Activated CD4-positive, alpha-beta T cell treated with anti-CD3 and anti-CD28 coated beads, Interleukin-2, amount 50 U/mL, for 48 hours (primary cell): ENCODE data around the gene SOST.
A peak's percentile ranks its signal among the peaks of the same experiment; 100 is the strongest.
"Not testable (repeated sequence)": the region's sequence is repeated elsewhere in the genome, so short reads cannot be mapped to it uniquely, and the experiment has no call there.

Source experiments
- DNase-seq, 2 experiments: peaks; one replicate each; pipeline ENCODE4 v3.0.0-alpha.2; 2020

The SOST gene

GRCh38 chr17:43758497-43759174, at the start of gene SOST:
Gene SOST, minus strand, starts transcription at chr17:43758791. Its CDS starts 50 bp downstream, at chr17:43758741.
- DNase-seq, result no peak

GRCh38 chr17:43808076-43808475, 49.5 kb upstream of the SOST start:
- no peak for DNase-seq

DNA sequence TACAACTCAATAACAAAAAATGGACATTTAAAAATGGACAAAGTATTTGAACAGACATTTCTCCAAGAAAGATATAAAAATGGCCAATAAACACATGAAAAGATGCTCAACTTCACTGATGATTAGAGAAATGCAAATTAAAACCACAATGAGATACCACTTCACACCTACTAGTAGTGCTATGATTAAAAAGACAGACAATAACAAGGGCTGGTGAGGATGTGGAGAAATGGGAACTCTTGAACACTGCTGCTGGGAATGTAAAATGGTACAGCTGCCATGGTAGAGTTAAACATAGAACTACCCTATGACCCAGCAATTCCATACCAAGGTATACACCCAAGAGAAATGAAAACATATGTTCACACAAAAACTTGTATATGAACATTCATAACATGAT, 46.5 kb upstream of the SOST start:
- no peak for DNase-seq

DNA sequence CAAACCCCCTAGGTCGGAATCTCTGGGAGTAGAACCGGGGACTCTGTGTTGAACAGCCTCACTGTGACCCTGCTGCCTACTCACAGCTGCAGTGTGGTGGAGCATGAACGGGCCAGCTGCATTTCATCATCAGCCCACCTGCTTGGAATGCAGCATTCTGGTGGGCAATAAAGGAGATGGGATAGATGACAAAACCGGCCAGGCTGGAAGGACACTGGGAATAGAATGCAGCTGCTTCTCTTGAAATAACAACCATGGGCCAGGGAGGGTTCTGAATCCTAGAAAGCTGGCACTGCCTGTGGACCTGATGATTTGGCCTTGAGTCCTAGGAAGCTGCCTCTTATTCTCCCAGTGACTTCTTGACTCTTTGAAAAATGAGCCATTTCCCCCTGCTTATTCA, 45.2 kb upstream of the SOST start:
- DNase-seq, result no peak

DNA sequence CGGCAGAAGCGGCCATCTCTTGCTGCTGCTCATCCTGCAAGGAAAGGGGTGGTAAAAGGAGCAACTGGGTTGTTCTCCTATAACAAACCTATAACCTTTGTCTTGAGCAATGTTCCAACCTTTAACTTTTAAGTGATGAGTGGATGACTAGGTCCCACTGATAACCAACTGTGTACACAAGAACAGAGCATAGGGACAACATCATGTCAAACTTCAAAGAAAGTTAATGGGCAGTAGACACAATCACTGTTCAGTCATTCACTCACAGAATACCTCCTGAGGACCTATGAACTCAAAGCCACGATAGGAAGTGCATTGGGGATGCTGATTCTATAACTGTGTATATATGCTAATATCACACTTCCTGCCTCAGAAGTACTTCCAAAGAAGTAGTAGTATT, 43.3 kb upstream of the SOST start:
- no peak for DNase-seq

DNA sequence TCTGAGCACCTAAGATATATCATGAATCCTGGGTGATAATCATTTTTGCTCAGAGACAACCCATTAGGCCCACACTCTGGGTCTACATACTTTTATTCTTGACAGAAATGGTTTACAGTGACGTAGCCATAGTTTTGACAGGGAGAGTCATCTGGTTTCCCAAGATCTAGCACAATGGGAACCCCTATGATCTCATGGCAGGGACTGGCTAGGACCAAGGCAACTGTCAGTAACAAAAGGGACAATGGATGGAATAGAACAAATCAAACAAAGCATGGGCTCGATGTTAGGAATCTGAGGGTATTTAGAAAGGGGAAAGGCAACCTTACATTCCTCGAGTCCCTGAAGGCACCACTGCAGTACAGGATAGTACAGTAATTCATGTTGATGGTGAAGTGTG, 42.1 kb upstream of the SOST start:
- DNase-seq, result no peak

DNA sequence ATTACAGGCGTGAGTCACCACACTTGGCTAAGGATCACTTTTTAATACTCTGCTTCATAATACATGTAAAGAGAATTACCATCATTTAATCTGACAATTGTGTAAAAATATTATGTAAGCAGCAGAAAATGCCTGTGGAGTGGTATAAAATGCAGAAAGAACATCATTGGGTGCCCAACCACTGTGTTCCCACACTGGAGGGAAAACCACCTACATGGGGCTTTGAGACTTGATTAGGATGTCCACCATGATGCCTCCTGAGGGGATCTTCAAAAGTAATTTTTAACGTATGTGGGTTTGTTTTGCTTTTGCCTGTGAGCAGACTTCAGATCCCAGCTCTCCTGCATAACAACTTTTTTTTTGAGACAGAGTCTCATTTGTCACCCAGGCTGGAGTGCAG, 40.5 kb upstream of the SOST start:
- no peak for DNase-seq

- not testable (repeated sequence) for DNase-seq
These were observed 39.4 kb upstream of the SOST start for GRCh38 chr17:43798024-43798423.

DNA sequence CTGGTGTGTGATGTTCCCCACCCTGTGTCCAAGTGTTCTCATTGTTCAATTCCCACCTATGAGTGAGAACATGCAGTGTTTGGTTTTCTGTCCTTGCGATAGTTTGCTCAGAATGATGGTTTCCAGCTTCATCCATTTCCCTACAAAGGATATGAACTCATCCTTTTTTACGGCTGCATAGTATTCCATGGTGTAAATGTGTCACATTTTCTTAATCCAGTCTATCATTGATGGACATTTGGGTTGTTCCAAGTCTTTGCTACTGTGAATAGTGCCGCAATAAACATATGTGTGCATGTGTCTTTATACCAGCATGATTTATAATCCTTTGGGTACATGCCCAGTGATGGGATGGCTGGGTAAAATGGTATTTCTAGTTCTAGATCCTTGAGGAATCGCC, 34.1 kb upstream of the SOST start:
- not testable (repeated sequence) for DNase-seq

DNA sequence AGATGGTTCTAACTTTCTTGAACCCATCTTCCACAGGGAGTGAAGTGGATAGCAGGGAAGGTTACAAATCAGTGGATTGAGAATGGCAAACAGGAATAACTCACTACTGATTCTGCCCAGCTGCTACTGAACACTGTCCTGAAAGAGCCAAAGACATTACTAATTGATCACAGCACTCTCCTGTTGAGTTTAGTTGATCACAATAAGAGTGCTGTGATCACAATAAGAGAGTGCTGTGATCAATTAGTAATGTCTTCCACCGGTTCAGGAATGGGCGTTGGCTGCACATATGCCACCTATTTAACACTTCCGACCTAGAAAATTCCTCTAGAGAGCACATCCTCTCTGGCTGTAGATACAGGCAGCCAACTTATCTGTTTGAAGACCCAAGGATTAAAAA, 33.0 kb upstream of the SOST start:
- no peak for DNase-seq

GRCh38 chr17:43790311-43790940, 31.8 kb upstream of the SOST start:
- no peak for DNase-seq

GRCh38 chr17:43789482-43789881, 30.9 kb upstream of the SOST start:
- no peak for DNase-seq

- no peak for DNase-seq
These were observed 29.9 kb upstream of the SOST start for GRCh38 chr17:43788540-43788939.

- no peak for DNase-seq
These were observed 29.1 kb upstream of the SOST start for GRCh38 chr17:43787728-43788127.

DNA sequence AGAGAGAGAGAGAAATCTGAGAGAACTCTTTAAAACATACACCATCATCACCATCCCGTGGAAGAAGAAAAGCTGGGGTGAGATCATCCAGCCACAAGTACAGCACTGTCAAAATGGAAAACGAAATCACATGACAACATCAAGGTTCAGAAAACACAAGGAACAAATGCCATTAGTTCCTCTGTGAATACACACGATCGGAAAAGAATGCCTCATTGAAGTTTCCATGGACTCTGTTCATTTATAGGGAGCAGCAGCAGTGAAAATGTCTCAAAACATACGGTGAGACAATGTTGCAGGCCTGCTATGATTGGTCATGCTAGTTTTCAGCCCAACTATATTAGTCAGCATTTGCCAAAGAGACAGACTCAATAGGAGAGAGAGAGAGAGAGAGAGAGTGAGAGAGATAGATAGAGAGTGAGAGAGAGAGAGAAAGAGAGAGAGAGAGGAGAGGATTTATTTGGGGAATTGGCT, 26.1 kb upstream of the SOST start:
- no peak for DNase-seq

- no peak for DNase-seq
These were observed 25.5 kb upstream of the SOST start for GRCh38 chr17:43784068-43784467.

DNA sequence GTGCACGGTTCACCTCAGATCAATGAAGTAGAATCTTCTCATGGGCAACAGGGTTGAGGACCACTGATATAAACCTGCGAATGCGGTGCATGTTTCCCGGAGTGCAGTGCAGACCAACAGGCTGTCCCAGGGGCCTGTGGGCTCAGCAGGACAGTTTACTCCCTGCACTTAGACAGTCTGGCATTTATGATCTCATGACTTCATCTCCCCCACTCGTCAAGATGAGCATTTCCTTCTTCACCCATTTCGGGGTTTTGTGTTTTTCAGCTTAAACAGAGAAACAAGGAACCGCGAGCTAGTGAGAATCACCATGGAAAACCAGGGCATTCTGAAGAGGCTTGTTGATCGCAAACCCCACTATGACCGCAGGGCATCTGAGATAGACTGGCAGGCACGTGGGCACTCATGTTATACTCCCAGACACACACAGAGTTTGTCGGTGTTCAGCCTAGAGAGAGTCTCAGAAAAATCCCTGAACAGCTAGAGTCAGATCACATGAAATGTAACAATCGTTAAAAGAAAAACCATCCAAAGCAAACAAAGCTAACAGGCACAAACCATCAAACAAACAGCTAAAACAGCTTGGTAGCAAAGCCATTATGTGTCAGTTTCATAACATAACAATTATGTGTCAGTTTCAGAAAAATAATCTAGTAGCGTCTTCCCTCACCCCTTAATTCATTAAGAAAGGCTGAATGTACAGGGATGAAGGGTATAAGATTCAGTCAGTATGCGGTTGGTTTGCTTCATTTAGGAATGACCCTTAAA, 24.5 kb upstream of the SOST start:
- no peak for DNase-seq

GRCh38 chr17:43780135-43780534, 21.5 kb upstream of the SOST start, which contains the start of gene CFAP97D1:
Gene CFAP97D1, plus strand, starts transcription at chr17:43780435. Its CDS starts 28 bp downstream, at chr17:43780463.
- DNase-seq, result no peak

GRCh38 chr17:43779145-43780125, 20.8 kb upstream of the SOST start:
- no peak for DNase-seq

DNA sequence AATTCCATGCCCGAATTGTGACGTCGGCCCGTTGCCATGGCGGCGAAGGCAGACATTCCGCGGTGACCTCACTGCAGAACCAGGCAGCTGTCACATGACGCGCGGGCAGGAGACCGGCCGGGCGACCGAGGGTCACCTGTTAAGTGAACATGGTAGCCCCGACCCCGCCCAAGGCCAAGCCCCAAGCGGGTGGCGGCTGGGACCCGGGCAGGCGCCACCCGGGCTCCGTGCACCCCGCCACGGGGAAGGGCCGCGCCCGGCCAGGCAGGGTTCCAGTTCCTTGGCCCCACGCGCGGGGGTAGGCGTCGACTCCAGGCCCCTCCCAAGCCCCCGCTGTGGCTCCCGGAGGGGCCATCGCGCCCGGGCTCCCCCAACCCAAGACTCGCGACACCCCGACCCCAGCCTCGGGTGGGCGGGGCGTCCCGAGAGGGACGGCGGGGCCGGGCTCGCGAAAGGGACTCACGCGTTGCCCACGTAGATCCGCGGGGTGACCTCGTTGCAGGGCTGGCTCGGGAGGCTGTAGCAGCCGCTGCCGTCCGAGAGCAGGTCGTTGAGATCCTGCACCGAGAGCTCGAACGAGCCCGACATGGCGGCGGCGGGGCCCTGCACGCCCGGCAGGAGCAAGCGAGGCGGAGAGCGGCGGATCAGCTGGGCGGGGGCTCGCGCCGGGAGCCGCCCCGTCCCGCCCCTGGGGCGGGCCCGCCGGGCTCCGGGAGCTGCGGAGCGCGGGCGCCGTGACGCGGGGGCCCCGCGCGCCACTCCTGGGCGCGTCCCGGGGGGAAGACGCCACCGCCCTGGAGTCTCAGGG, 19.9 kb upstream of the SOST start, which contains the start of gene DUSP3:
DUSP3 (minus strand) TSS at position 641 of the 808 bp plus-strand sequence; CDS start at position 588, 53 bp downstream.
- peak; percentile 68 to 77 for DNase-seq
